Vagina (tissue), 2 donors: Measurements from ENCODE around the gene DGAT2L6. TPM values are rescaled to one million over a fixed set of nuclear protein-coding genes. Genes with fewer than 3 reads are reported as not detected.
A peak's percentile ranks its signal among the peaks of the same experiment; 100 is the strongest.

Experiments
- DNase-seq, 2 donors: peaks; one replicate each; pipeline ENCODE4 v3.0.0-alpha.2; 2017; ENCODE audit errors: extremely low spot score in 2 of 2
- H3K27ac ChIP-seq: fragments of 200-600 bp; sonication (generic); one replicate; pipeline ENCODE4 v1.5.1; 2019
- H3K27me3 ChIP-seq: fragments of 200-600 bp; sonication (generic); one replicate; pipeline ENCODE4 v1.5.1; 2019
- H3K36me3 ChIP-seq, 2 donors: fragments of 200-600 bp; sonication (generic); one replicate each; pipeline ENCODE4 v1.5.1; 2017 to 2019
- H3K4me1 ChIP-seq: fragments of 200-600 bp; sonication (generic); one replicate; pipeline ENCODE4 v1.5.1; 2019
- H3K4me3 ChIP-seq, 2 donors: fragments of 200-600 bp; sonication (generic); 1 replicate in 1 of 2; 2 replicates in 1 of 2; pipeline ENCODE4 v1.5.1; 2016 to 2019
- H3K9me3 ChIP-seq: fragments of 200-600 bp; sonication (generic); one replicate; pipeline ENCODE4 v1.5.1; 2019
- CTCF ChIP-seq, 3 experiments: fragments of 450-650 bp in 2 of 3; fragments of 200-600 bp in 1 of 3; sonication (generic) in 1 of 3; IDR thresholded peaks; one replicate each; pipeline ENCODE4 v1.5.1; 2017 to 2019; ENCODE audit warnings: antibody characterized with exemption in 3 of 3, mild to moderate bottlenecking in 2 of 3, moderate library complexity in 2 of 3
- POLR2A ChIP-seq, 2 donors: fragments of 450-650 bp; IDR thresholded peaks; one replicate each; pipeline ENCODE4 v1.6.1; 2017; ENCODE audit warnings: antibody characterized with exemption in 2 of 2, mild to moderate bottlenecking in 2 of 2, moderate library complexity in 2 of 2
- POLR2AphosphoS5 ChIP-seq, 2 donors: sonication (generic); formaldehyde crosslinking; IDR thresholded peaks; one replicate each; pipeline ENCODE4 v1.9.0; 2017; ENCODE audit warnings: antibody characterized with exemption in 2 of 2, mild to moderate bottlenecking in 2 of 2, low read depth in 1 of 2; ENCODE audit not compliant: insufficient read depth in 1 of 2
- intact Hi-C: fragments of 100-400 bp; cut with DNase I; formaldehyde crosslinking; loops from one replicate; pipeline ENCODE4 v1.15.1; 2023
- total RNA-seq: library from RNA; depleted of rRNA; stranded (reverse); fragments of >200 nt; gene quantifications from one replicate; pipeline ENCODE4 v1.2.3, GENCODE V29; 2016

Gene DGAT2L6
- total RNA-seq: not detected

GRCh38 chrX:70176938-70177533 lies at the start of gene DGAT2L6:
DGAT2L6 (plus strand) TSS chrX:70177483; CDS start chrX:70177583, 100 bp downstream.
- Histone ChIP-seq H3K4me1 (no peaks in the 10 kb centered on the region), H3K27ac (no peak within 1 kb of the TSS), H3K9me3 (no peaks in the 10 kb centered on the region), H3K36me3 (no peaks in the 10 kb centered on the region), H3K27me3 (no peaks in the 10 kb centered on the region), H3K4me3 (no peak within 1 kb of the TSS)
- intact Hi-C loops: no loop called here
- no peak for DNase-seq
- no peak for TF ChIP-seq CTCF (IDR thresholded peaks at IDR 0.05)
- TF ChIP-seq POLR2A (IDR thresholded peaks at IDR 0.05): no peak
- no peak for TF ChIP-seq POLR2AphosphoS5 (IDR thresholded peaks at IDR 0.05; ENCODE audit: insufficient read depth in 1 of 2, low read depth in 1 of 2)

- H3K9me3 ChIP-seq: no peaks in the 10 kb centered on the region
- TF ChIP-seq POLR2AphosphoS5 (IDR thresholded peaks at IDR 0.05; ENCODE audit: insufficient read depth in 1 of 2, low read depth in 1 of 2): no peak
- TF ChIP-seq POLR2A (IDR thresholded peaks at IDR 0.05): no peak
- no peak for TF ChIP-seq CTCF (IDR thresholded peaks at IDR 0.05)
- H3K4me3 ChIP-seq: no peak overlapping the region
- intact Hi-C loops: no loop called here
- no peaks in the 10 kb centered on the region for H3K4me1 ChIP-seq
- no peak for DNase-seq
- H3K36me3 ChIP-seq: no peaks in the 10 kb centered on the region
- no peak overlapping the region for H3K27ac ChIP-seq
- H3K27me3 ChIP-seq: no peaks in the 10 kb centered on the region
Measured at GRCh38 chrX:70128071-70128470, 49.2 kb upstream of the DGAT2L6 start.

- H3K36me3 ChIP-seq: no peaks in the 10 kb centered on the region
- no peak for DNase-seq
- H3K4me1 ChIP-seq: peaks cover 3% of the 10 kb centered on the region
- TF ChIP-seq POLR2AphosphoS5 (IDR thresholded peaks at IDR 0.05; ENCODE audit: insufficient read depth in 1 of 2, low read depth in 1 of 2) (no peak), CTCF (IDR thresholded peaks at IDR 0.05) (no peak), POLR2A (IDR thresholded peaks at IDR 0.05) (no peak)
- no peaks in the 10 kb centered on the region for H3K9me3 ChIP-seq
- no peak overlapping the region for H3K4me3 ChIP-seq
- H3K27ac ChIP-seq: no peak overlapping the region
- no peaks in the 10 kb centered on the region for H3K27me3 ChIP-seq
- intact Hi-C loops: no loop called here
Measured at GRCh38 chrX:70129816-70130215, 47.5 kb upstream of the DGAT2L6 start.

- Histone ChIP-seq H3K27ac (no peak overlapping the region), H3K4me3 (no peak overlapping the region), H3K36me3 (no peaks in the 10 kb centered on the region), H3K4me1 (peaks cover 13% of the 10 kb centered on the region), H3K27me3 (no peaks in the 10 kb centered on the region), H3K9me3 (no peaks in the 10 kb centered on the region)
- intact Hi-C loops: no loop called here
- no peak for TF ChIP-seq CTCF (IDR thresholded peaks at IDR 0.05)
- no peak for TF ChIP-seq POLR2AphosphoS5 (IDR thresholded peaks at IDR 0.05; ENCODE audit: insufficient read depth in 1 of 2, low read depth in 1 of 2)
- TF ChIP-seq POLR2A (IDR thresholded peaks at IDR 0.05): no peak
- DNase-seq: no peak
Measured at GRCh38 chrX:70132224-70132623, 45.1 kb upstream of the DGAT2L6 start.

- intact Hi-C loops: no loop called here
- no peak for DNase-seq
- Histone ChIP-seq H3K27me3 (no peaks in the 10 kb centered on the region), H3K27ac (peak overlapping the region; percentile 81), H3K4me3 (peak overlapping the region; percentile 35 to 69), H3K9me3 (no peaks in the 10 kb centered on the region), H3K36me3 (no peaks in the 10 kb centered on the region), H3K4me1 (peaks cover 13% of the 10 kb centered on the region)
- TF ChIP-seq POLR2A (IDR thresholded peaks at IDR 0.05) (no peak), POLR2AphosphoS5 (IDR thresholded peaks at IDR 0.05; ENCODE audit: insufficient read depth in 1 of 2, low read depth in 1 of 2) (no peak), CTCF (IDR thresholded peaks at IDR 0.05) (no peak)
Measured at GRCh38 chrX:70132877-70133302, 44.4 kb upstream of the DGAT2L6 start.
